ENCODE measurements around the gene KLK10. TPM values are rescaled to one million over a fixed set of nuclear protein-coding genes. Genes with fewer than 3 reads are reported as not detected.

Gene KLK10
- total RNA-seq, 1 donor from 2014 or later, result not detected

- no peak overlapping the region for H3K27ac Mint-ChIP-seq (ENCODE audit: unreplicated experiment)
- no peaks in the 10 kb centered on the region for H3K36me3 Mint-ChIP-seq (ENCODE audit: unreplicated experiment)
- peaks cover 7% of the 10 kb centered on the region for H3K27me3 Mint-ChIP-seq (ENCODE audit: unreplicated experiment)
- no peaks in the 10 kb centered on the region for H3K4me1 Mint-ChIP-seq (ENCODE audit: low read depth, unreplicated experiment)
- no peak overlapping the region for H3K4me3 Mint-ChIP-seq (ENCODE audit: unreplicated experiment)
- no peak for TF ChIP-seq CTCF (IDR thresholded peaks at IDR 0.05; ENCODE audit: partially characterized antibody, unreplicated experiment)
- H3K9me3 Mint-ChIP-seq (ENCODE audit: unreplicated experiment), result no peaks in the 10 kb centered on the region
- DNase-seq, result no peak
These were observed 9.3 kb downstream of the KLK10 start for GRCh38 chr19:51010066-51010795.

- H3K4me3 Mint-ChIP-seq (ENCODE audit: unreplicated experiment), result no peak overlapping the region
- no peak for DNase-seq
- no peaks in the 10 kb centered on the region for H3K4me1 Mint-ChIP-seq (ENCODE audit: low read depth, unreplicated experiment)
- no peak overlapping the region for H3K27ac Mint-ChIP-seq (ENCODE audit: unreplicated experiment)
- no peak for TF ChIP-seq CTCF (IDR thresholded peaks at IDR 0.05; ENCODE audit: partially characterized antibody, unreplicated experiment)
- H3K36me3 Mint-ChIP-seq (ENCODE audit: unreplicated experiment), result no peaks in the 10 kb centered on the region
- H3K27me3 Mint-ChIP-seq (ENCODE audit: unreplicated experiment), result peaks cover 7% of the 10 kb centered on the region
- H3K9me3 Mint-ChIP-seq (ENCODE audit: unreplicated experiment), result no peaks in the 10 kb centered on the region
These were observed 10.2 kb downstream of the KLK10 start for GRCh38 chr19:51009061-51009891.

- no peak overlapping the region for H3K27ac Mint-ChIP-seq (ENCODE audit: unreplicated experiment)
- H3K36me3 Mint-ChIP-seq (ENCODE audit: unreplicated experiment), result no peaks in the 10 kb centered on the region
- TF ChIP-seq CTCF (IDR thresholded peaks at IDR 0.05; ENCODE audit: partially characterized antibody, unreplicated experiment), result no peak
These were observed 12.0 kb downstream of the KLK10 start for GRCh38 chr19:51007488-51007887.

GRCh38 chr19:51006406-51006805 lies 13.1 kb downstream of the KLK10 start:
- H3K4me1 Mint-ChIP-seq (ENCODE audit: low read depth, unreplicated experiment), result no peaks in the 10 kb centered on the region
- H3K36me3 Mint-ChIP-seq (ENCODE audit: unreplicated experiment), result no peaks in the 10 kb centered on the region
- TF ChIP-seq CTCF (IDR thresholded peaks at IDR 0.05; ENCODE audit: partially characterized antibody, unreplicated experiment), result no peak
- no peak overlapping the region for H3K4me3 Mint-ChIP-seq (ENCODE audit: unreplicated experiment)
- DNase-seq, result no peak
- peaks cover 1% of the 10 kb centered on the region for H3K9me3 Mint-ChIP-seq (ENCODE audit: unreplicated experiment)
- H3K27me3 Mint-ChIP-seq (ENCODE audit: unreplicated experiment), result peaks cover 8% of the 10 kb centered on the region
- no peak overlapping the region for H3K27ac Mint-ChIP-seq (ENCODE audit: unreplicated experiment)

More at GRCh38 chr19:51007488-51007887, 12.0 kb downstream of the KLK10 start:
- H3K4me1 Mint-ChIP-seq (ENCODE audit: low read depth, unreplicated experiment), result no peaks in the 10 kb centered on the region
- H3K27me3 Mint-ChIP-seq (ENCODE audit: unreplicated experiment), result peaks cover 4% of the 10 kb centered on the region
- DNase-seq, result no peak
- no peaks in the 10 kb centered on the region for H3K9me3 Mint-ChIP-seq (ENCODE audit: unreplicated experiment)
- no peak overlapping the region for H3K4me3 Mint-ChIP-seq (ENCODE audit: unreplicated experiment)

GRCh38 chr19:51005248-51005647 lies 14.3 kb downstream of the KLK10 start:
- H3K4me3 Mint-ChIP-seq (ENCODE audit: unreplicated experiment), result no peak overlapping the region
- no peaks in the 10 kb centered on the region for H3K36me3 Mint-ChIP-seq (ENCODE audit: unreplicated experiment)
- peaks cover 1% of the 10 kb centered on the region for H3K9me3 Mint-ChIP-seq (ENCODE audit: unreplicated experiment)
- DNase-seq, result no peak
- no peak overlapping the region for H3K27ac Mint-ChIP-seq (ENCODE audit: unreplicated experiment)
- no peaks in the 10 kb centered on the region for H3K4me1 Mint-ChIP-seq (ENCODE audit: low read depth, unreplicated experiment)
- TF ChIP-seq CTCF (IDR thresholded peaks at IDR 0.05; ENCODE audit: partially characterized antibody, unreplicated experiment), result no peak
- H3K27me3 Mint-ChIP-seq (ENCODE audit: unreplicated experiment), result peaks cover 10% of the 10 kb centered on the region

All from glutamatergic neuron (in vitro differentiated cells).